ENCODE results near the gene DLG5.

DLG5 gene

DNA sequence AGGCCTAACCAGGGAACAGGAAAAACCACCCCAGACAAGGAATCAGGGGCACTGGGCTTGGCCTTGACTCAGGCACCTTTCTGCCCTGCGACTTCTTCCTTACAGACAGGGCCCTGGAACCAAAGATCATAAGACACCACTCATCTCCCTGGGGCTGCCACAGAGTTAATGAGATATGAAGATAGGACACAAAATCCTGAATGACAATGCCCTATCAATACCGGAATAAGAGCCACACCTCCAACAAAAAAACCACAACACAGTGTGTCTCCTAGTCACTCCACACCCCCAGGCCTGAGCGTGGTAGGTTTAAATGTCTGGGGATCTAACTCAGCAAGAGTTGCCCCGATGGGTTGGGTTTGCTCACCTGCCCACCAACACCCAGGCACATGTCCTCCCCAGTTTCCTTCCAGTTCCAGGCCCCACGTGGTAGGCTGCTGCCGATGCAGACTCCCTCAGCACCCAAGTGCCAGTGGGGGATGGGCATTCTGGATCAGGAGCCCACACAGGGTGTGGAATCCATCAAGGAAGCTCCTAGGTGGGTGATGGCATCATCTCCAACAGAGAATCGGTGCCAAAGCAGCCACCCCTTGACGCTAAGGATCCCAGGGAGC, 3.9 kb downstream of the DLG5 start:
- H3K4me3 ChIP-seq (ENCODE audit: low read depth, low read length) = no peak overlapping the region
- DNase-seq (ENCODE audit: low read depth) = no peak
- TF ChIP-seq, protein P1, sequence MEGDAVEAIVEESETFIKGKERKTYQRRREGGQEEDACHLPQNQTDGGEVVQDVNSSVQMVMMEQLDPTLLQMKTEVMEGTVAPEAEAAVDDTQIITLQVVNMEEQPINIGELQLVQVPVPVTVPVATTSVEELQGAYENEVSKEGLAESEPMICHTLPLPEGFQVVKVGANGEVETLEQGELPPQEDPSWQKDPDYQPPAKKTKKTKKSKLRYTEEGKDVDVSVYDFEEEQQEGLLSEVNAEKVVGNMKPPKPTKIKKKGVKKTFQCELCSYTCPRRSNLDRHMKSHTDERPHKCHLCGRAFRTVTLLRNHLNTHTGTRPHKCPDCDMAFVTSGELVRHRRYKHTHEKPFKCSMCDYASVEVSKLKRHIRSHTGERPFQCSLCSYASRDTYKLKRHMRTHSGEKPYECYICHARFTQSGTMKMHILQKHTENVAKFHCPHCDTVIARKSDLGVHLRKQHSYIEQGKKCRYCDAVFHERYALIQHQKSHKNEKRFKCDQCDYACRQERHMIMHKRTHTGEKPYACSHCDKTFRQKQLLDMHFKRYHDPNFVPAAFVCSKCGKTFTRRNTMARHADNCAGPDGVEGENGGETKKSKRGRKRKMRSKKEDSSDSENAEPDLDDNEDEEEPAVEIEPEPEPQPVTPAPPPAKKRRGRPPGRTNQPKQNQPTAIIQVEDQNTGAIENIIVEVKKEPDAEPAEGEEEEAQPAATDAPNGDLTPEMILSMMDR (IDR thresholded peaks at IDR 0.05; ENCODE audit: low read depth, low read length, missing control alignments) = no peak

DNA sequence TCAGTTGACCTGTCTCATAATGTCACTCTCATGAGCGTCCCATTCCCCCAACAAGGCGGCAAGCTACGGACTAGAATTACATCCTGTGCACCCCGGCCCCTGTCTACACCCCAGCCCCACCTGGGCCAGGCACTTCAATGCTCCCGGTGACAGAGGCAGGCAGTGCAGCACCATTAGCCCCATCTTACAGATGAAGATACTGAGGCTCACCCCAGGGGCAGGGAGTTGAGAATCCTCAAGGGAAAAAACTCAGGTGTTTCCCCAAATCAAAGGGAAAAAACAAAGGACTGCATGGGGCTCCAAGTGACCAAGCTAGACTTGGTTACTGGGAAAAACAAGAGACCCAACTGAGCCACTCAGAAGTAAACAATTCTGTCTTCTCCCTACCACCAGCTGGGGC, 4.5 kb downstream of the DLG5 start:
- H3K4me3 ChIP-seq (ENCODE audit: low read depth, low read length) = no peak overlapping the region
- DNase-seq (ENCODE audit: low read depth) = no peak
- TF ChIP-seq, protein P1 (IDR thresholded peaks at IDR 0.05; ENCODE audit: low read depth, low read length, missing control alignments) = no peak

- no peak for DNase-seq (ENCODE audit: low read depth)
- H3K4me3 ChIP-seq (ENCODE audit: low read depth, low read length) = no peak overlapping the region
- TF ChIP-seq, protein P1 (IDR thresholded peaks at IDR 0.05; ENCODE audit: low read depth, low read length, missing control alignments) = no peak
Measured at GRCh38 chr10:77921395-77921794, 5.2 kb downstream of the DLG5 start.

GRCh38 chr10:77920495-77920894, 6.1 kb downstream of the DLG5 start:
- H3K4me3 ChIP-seq (ENCODE audit: low read depth, low read length) = no peak overlapping the region
- TF ChIP-seq, protein P1 (IDR thresholded peaks at IDR 0.05; ENCODE audit: low read depth, low read length, missing control alignments) = no peak

GRCh38 chr10:77919713-77920108, 6.8 kb downstream of the DLG5 start:
- no peak overlapping the region for H3K4me3 ChIP-seq (ENCODE audit: low read depth, low read length)
- TF ChIP-seq, protein P1 (IDR thresholded peaks at IDR 0.05; ENCODE audit: low read depth, low read length, missing control alignments) = no peak
- DNase-seq (ENCODE audit: low read depth) = no peak

More at GRCh38 chr10:77920495-77920894, 6.1 kb downstream of the DLG5 start:
- DNase-seq (ENCODE audit: low read depth) = no peak

GRCh38 chr10:77915319-77916105, 11.0 kb downstream of the DLG5 start:
- no peak for DNase-seq (ENCODE audit: low read depth)

More at GRCh38 chr10:77915319-77916105, 11.0 kb downstream of the DLG5 start:
- TF ChIP-seq, protein P1 (IDR thresholded peaks at IDR 0.05; ENCODE audit: low read depth, low read length, missing control alignments) = no peak
- H3K4me3 ChIP-seq (ENCODE audit: low read depth, low read length) = no peak overlapping the region
